Frontal cortex (tissue), 1 donor: Measurements from ENCODE around the gene SLC4A3. TPM values are rescaled to one million over a fixed set of nuclear protein-coding genes. Genes with fewer than 3 reads are reported as not detected.

Source experiments
- small RNA-seq: library from RNA; depleted of rRNA; stranded (forward); fragments of <200 nt; gene quantifications from one replicate; pipeline ENCODE3, GENCODE V24; 2014
- total RNA-seq: library from RNA; depleted of rRNA; stranded (reverse); fragments of >200 nt; gene quantifications from one replicate; pipeline ENCODE4 v1.2.3, GENCODE V29; 2014

The SLC4A3 gene
- total RNA-seq, 1 donor from 2014 or later = 31.8 TPM

Small RNA genes lying within 50 kb of the gene (small RNA-seq; reads per million reads assigned to genes)
- not detected for gene RN7SKP213

Other genes with a start within 250 kb of the SLC4A3 start
- 13.9 TPM for gene DNPEP, start 239.7 kb upstream of the SLC4A3 start, total RNA-seq
- 0.41 TPM for gene DES, start 209.3 kb upstream of the SLC4A3 start, total RNA-seq
- gene SPEG, start 192.8 kb upstream of the SLC4A3 start, total RNA-seq = 13.0 TPM
- gene GMPPA, start 128.7 kb upstream of the SLC4A3 start, total RNA-seq = 13.0 TPM
- 2.9 TPM for gene ASIC4, start 113.1 kb upstream of the SLC4A3 start, total RNA-seq
- 24.1 TPM for gene CHPF, start 83.8 kb upstream of the SLC4A3 start, total RNA-seq
- 14.7 TPM for gene TMEM198, start 83.6 kb upstream of the SLC4A3 start, total RNA-seq
- gene OBSL1, start 56.1 kb upstream of the SLC4A3 start, total RNA-seq = 40.4 TPM
- 0.41 TPM for gene INHA, start 55.3 kb upstream of the SLC4A3 start, total RNA-seq
- 13.0 TPM for gene STK11IP, start 29.8 kb upstream of the SLC4A3 start, total RNA-seq